OCI-LY1 (cell line): ENCODE data around the gene SNRPB2.

Experiments used
- CTCF ChIP-seq: fragments of 200-600 bp; sonication (generic), shearing (Covaris generic); IDR thresholded peaks from 2 replicates; pipeline ENCODE4 v1.5.1; 2017; ENCODE audit warnings: mild to moderate bottlenecking, antibody characterized with exemption, low read length, moderate library complexity, mixed read lengths
- EZH2 ChIP-seq: fragments of 200-600 bp; sonication (generic), shearing (Covaris generic); IDR thresholded peaks from 2 replicates; pipeline ENCODE4 v1.8.0; 2017; ENCODE audit warnings: borderline replicate concordance, mixed run types, mild to moderate bottlenecking, antibody characterized with exemption, low read length, moderate library complexity, mixed read lengths

GRCh38 chr20:16691381-16691780 lies 38.4 kb upstream of the SNRPB2 start:
- no peak for TF ChIP-seq CTCF
- TF ChIP-seq EZH2, result no peak
